SH-SY5Y (cell line): ENCODE results near the gene COL26A1.

ENCODE experiments used
- GATA2 ChIP-seq: IDR thresholded peaks from 2 replicates; pipeline ENCODE4 v1.6.1; 2011; ENCODE audit warnings: mild to moderate bottlenecking, low read depth, low read length
- GATA3 ChIP-seq: IDR thresholded peaks from 2 replicates; pipeline ENCODE4 v1.6.1; 2011; ENCODE audit warnings: low read depth, mild to moderate bottlenecking, low read length, moderate library complexity

The COL26A1 gene

GRCh38 chr7:101586906-101587677 is 224.4 kb downstream of the COL26A1 start:
- TF ChIP-seq GATA2 (no peak), GATA3 (no peak)

GRCh38 chr7:101588131-101588935 is 225.7 kb downstream of the COL26A1 start:
- no peak for TF ChIP-seq GATA2
- TF ChIP-seq GATA3, result no peak

- no peak for TF ChIP-seq GATA2
- TF ChIP-seq GATA3, result no peak
Observed at GRCh38 chr7:101589052-101589451, 226.4 kb downstream of the COL26A1 start.

GRCh38 chr7:101589976-101590662 is 227.4 kb downstream of the COL26A1 start:
- TF ChIP-seq GATA3, result no peak
- TF ChIP-seq GATA2, result peak; percentile 62

GRCh38 chr7:101590663-101591435 is 228.2 kb downstream of the COL26A1 start:
- TF ChIP-seq GATA3, result no peak
- no peak for TF ChIP-seq GATA2

GRCh38 chr7:101591504-101591903 is 228.8 kb downstream of the COL26A1 start:
- no peak for TF ChIP-seq GATA3
- TF ChIP-seq GATA2, result no peak

- TF ChIP-seq GATA2, result no peak
- TF ChIP-seq GATA3, result no peak
Observed at GRCh38 chr7:101593556-101593955, 230.9 kb downstream of the COL26A1 start.

GRCh38 chr7:101594790-101595189 is 232.1 kb downstream of the COL26A1 start:
- TF ChIP-seq GATA2 (no peak), GATA3 (no peak)

GRCh38 chr7:101595246-101595645 is 232.6 kb downstream of the COL26A1 start:
- TF ChIP-seq GATA3, result no peak
- no peak for TF ChIP-seq GATA2

GRCh38 chr7:101595766-101596537 is 233.3 kb downstream of the COL26A1 start:
- TF ChIP-seq GATA3 (no peak), GATA2 (no peak)

- TF ChIP-seq GATA2, result no peak
- no peak for TF ChIP-seq GATA3
Observed at GRCh38 chr7:101596898-101597297, 234.2 kb downstream of the COL26A1 start.

- TF ChIP-seq GATA2, result no peak
- TF ChIP-seq GATA3, result no peak
Observed at GRCh38 chr7:101597941-101598340, 235.3 kb downstream of the COL26A1 start.

GRCh38 chr7:101598422-101598985 is 235.8 kb downstream of the COL26A1 start:
- no peak for TF ChIP-seq GATA2
- no peak for TF ChIP-seq GATA3
